ENCODE data around the gene VSNL1. TPM values are rescaled to one million over a fixed set of nuclear protein-coding genes. Genes with fewer than 3 reads are reported as not detected.

The VSNL1 gene
- 10 to 100 TPM in 8 of 9 donors, 1 to 10 TPM in 1; 2.6 to 26.3 (median 19.6) TPM for total RNA-seq
- polyA plus RNA-seq, result 1 to 10 TPM; 8.3 to 8.5 TPM
- long read RNA-seq, donor 1, transcript VSNL1-201 (4 exons, 1,892 nt), result major isoform, 32 of 37 reads
- long read RNA-seq, donor 1, partial matches to known transcripts, result 1 of 37 reads
- long read RNA-seq, donor 1, other reads (novel, unspliced or antisense), result 4 of 37 reads
- long read RNA-seq, donor 2, transcript VSNL1-201 (4 exons, 1,892 nt), result major isoform, 74 of 108 reads
- long read RNA-seq, donor 2, partial matches to known transcripts, result 25 of 108 reads
- long read RNA-seq, donor 2, other reads (novel, unspliced or antisense), result 9 of 108 reads
- long read RNA-seq, donor 3, transcript VSNL1-201 (4 exons, 1,892 nt), result major isoform, 27 of 31 reads
- long read RNA-seq, donor 3, partial matches to known transcripts, result 1 of 31 reads
- long read RNA-seq, donor 3, other reads (novel, unspliced or antisense), result 3 of 31 reads

GRCh38 chr2:17540093-17540812, at the start of gene VSNL1:
TSS of gene VSNL1 (plus strand) at chr2:17540696. CDS start at chr2:17592075, 51,379 bp downstream.
- Histone ChIP-seq H3K36me3 (no peaks in the 10 kb centered on the region), H3K27me3 (peaks cover 0 to 74% (median 26%) of the 10 kb centered on the region in 9 donors), H3K9me3 (no peaks in the 10 kb centered on the region), H3K27ac (peak within 1 kb of the TSS; percentile 68 to 93 (median 83)), H3K4me3 (peak within 1 kb of the TSS; percentile 42 to 72 (median 57)), H3K4me1 (peaks cover 0 to 13% (median 2%) of the 10 kb centered on the region in 12 donors)
- TF ChIP-seq POLR2A (IDR thresholded peaks at IDR 0.05), result no peak
- TF ChIP-seq CTCF (IDR thresholded peaks at IDR 0.05), result no peak
- ATAC-seq, result peak; percentile 83 to 88 (median 84)
- intact Hi-C loops (cut with DNase I), result loop anchor here in 4 of 10 donors (5.0 to 10.0 kb wide), 3 partner anchors 105 to 122 kb away; no protein-coding TSS in a partner anchor
- WGBS, 4 donors, result 0 to 1% (median 1%) methylated on average over 31 to 43 of the region's 43 CpGs
- peak; percentile 78 to 86 (median 84) for DNase-seq

- H3K9me3 ChIP-seq, result no peaks in the 10 kb centered on the region
- TF ChIP-seq CTCF (IDR thresholded peaks at IDR 0.05) (no peak), POLR2A (IDR thresholded peaks at IDR 0.05) (no peak)
- intact Hi-C loops (cut with DNase I), result no loop called here
- no peak overlapping the region for H3K4me3 ChIP-seq
- H3K36me3 ChIP-seq, result no peaks in the 10 kb centered on the region
- DNase-seq, result no peak
- no peak overlapping the region for H3K27ac ChIP-seq
- WGBS, 4 donors, result 15 to 52% (median 49%) methylated on average over 1 of the region's 1 CpG
- no peaks in the 10 kb centered on the region for H3K27me3 ChIP-seq
- H3K4me1 ChIP-seq, result no peaks in the 10 kb centered on the region
- no peak for ATAC-seq
Measured at GRCh38 chr2:17495590-17495989, 44.9 kb upstream of the VSNL1 start.

- 52 to 67% (median 60%) methylated on average over 1 of the region's 1 CpG for WGBS, 4 donors
- no peaks in the 10 kb centered on the region for H3K4me1 ChIP-seq
- no peak for ATAC-seq
- DNase-seq, result no peak
- H3K36me3 ChIP-seq, result no peaks in the 10 kb centered on the region
- TF ChIP-seq CTCF (IDR thresholded peaks at IDR 0.05), result no peak
- no peak for TF ChIP-seq POLR2A (IDR thresholded peaks at IDR 0.05)
- no peak overlapping the region for H3K27ac ChIP-seq
- intact Hi-C loops (cut with DNase I), result no loop called here
- no peak overlapping the region for H3K4me3 ChIP-seq
- H3K27me3 ChIP-seq, result no peaks in the 10 kb centered on the region
- H3K9me3 ChIP-seq, result no peaks in the 10 kb centered on the region
Measured at GRCh38 chr2:17497718-17498117, 42.8 kb upstream of the VSNL1 start.
